G401 (cell line): ENCODE data around the gene MYOM1. TPM values are rescaled to one million over a fixed set of nuclear protein-coding genes. Genes with fewer than 3 reads are reported as not detected.

ENCODE experiments used
- DNase-seq: peaks from one replicate; pipeline ENCODE4 v3.0.0-alpha.2; 2015; ENCODE audit warnings: low spot score
- in situ Hi-C: cut with HindIII; loops from 2 replicates; pipeline ENCODE4 v1.10.0; 2016; ENCODE audit warnings: low sequenced_read_pairs, mixed read lengths
- total RNA-seq: library from RNA; depleted of rRNA; stranded (reverse); fragments of >200 nt; shearing (Covaris generic); gene quantifications from 2 replicates; pipeline ENCODE4 v1.2.3, GENCODE V29; 2014

The MYOM1 gene
- total RNA-seq, 1 experiment from 2014 or later = 0.17 TPM

- DNase-seq = no peak
- in situ Hi-C loops = no loop called here
Measured at GRCh38 chr18:3251249-3251962, 31.6 kb upstream of the MYOM1 start.

GRCh38 chr18:3250237-3251107 is 30.7 kb upstream of the MYOM1 start:
- in situ Hi-C loops = no loop called here

DNA sequence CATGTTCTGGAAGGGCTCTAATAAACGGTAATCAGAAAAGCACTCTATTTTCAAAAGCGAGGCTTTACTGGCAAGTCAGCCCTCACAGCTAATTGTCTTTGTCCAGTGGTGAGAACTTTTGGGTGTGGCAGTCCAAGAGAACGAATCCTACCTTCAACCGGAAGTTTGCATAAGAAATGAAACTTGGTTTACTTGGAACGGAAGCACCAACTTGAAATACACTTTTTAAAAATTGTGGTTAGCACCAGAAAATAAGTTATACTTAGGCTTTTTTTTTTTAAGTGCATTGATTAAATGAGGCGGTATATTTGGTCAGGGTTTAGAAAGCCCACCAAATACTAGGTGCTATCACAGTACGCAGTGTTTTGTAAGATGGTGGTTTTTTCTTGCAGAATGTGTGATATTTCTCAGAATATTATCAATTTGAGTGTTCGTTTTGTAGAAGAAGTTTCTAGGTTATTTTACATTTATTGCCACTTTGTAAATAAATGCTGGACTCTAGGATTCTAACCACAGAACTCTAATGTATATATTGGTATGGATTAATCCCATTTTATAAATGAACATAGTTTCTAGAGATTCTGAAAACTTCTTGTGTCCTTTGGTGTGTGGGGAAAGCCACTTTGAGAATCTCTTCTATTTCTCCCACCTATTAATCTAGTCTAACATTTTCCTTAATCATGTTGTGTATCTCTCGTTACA is 29.0 kb upstream of the MYOM1 start:
- DNase-seq = no peak
- in situ Hi-C loops = no loop called here

More at GRCh38 chr18:3250237-3251107, 30.7 kb upstream of the MYOM1 start:
- no peak for DNase-seq

DNA sequence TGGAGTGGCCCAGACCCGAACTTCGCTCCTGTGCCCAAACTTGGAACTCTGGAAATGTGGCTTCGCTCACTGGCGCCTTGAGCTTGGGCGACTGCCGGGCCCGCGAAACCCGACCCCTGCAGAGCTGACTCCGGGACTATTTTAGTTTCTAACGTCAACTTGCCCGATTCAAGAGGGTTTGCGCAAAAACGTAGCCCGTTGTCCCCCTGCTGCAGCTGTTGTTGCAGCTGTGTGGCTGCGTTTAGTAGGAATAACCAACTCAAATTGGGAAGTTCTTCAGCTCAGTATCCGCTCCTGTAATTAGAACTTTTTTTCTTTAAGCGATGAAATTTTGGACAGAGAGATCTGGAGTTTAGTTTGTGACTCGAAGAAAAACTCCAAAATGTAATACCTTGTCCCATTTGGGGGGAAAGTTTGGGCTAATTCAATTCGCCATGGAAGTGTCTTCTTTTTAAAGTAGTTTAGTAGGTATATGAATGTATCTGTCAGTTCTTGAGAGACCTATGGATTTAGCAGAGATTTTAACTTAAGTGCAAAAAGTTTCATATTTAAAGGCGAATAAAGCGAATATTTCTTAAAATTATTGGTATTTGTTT is 28.4 kb upstream of the MYOM1 start:
- in situ Hi-C loops = no loop called here
- peak; percentile 18 for DNase-seq

GRCh38 chr18:3247240-3248061 is 27.7 kb upstream of the MYOM1 start, which contains the start of gene MYL12A:
TSS of gene MYL12A (plus strand) at chr18:3247801. CDS start at chr18:3253248, 5,447 bp downstream.
- in situ Hi-C loops = no loop called here
- peak; percentile 96 for DNase-seq

DNA sequence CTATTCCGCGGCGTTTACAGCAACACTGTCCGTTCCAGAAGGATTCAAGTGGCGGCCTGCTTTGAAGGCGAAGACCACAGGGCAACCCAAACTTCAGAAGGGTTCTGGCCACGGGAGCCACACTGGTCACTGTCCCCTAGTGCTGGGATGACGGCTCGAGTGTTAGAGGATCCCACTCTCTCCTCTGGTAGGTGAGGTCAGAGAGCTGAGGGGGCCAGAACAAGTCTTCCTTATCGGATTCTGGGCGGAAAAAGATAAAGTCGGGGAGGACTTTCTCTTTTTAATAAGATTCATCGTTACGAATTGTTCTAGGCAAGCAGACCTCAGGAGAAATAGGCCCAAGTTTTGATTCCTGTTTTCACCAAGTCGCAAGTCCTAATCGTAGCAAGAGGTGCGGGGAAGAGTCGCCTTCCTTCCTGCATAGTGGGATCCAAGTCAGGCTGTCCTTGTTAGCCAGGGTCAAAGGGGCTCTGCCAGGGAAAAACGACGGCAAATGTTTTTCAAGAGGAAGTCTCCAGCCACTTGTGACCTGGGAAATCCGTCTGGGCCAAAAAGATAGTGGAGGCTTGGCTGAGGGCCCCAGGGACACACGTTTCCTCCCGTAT is 27.0 kb upstream of the MYOM1 start:
- no peak for DNase-seq
- in situ Hi-C loops = no loop called here

GRCh38 chr18:3245853-3246634 is 26.3 kb upstream of the MYOM1 start:
- DNase-seq = peak; percentile 87
- in situ Hi-C loops = no loop called here

- DNase-seq = no peak
- in situ Hi-C loops = no loop called here
Measured at GRCh38 chr18:3245185-3245564, 25.4 kb upstream of the MYOM1 start.

DNA sequence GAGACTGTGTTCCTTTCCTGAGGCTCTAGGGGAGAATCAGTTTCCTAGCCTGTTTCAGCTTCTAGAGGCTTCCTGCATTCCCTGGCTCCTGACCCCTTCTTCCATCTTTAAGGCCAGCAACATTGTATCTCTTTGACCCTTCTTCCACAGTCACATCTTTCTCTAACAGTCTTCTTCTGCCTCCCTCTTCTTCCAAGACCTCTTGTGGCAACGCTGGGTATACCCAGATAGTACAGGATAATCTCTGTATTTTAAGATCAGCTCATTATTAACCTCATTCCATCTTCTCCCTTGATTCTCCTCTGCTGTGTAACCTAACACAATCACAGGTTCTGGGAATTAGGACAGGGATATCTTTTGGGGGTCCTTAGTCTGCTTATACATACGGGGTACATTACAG is 19.0 kb upstream of the MYOM1 start:
- in situ Hi-C loops = no loop called here
- DNase-seq = no peak

DNA sequence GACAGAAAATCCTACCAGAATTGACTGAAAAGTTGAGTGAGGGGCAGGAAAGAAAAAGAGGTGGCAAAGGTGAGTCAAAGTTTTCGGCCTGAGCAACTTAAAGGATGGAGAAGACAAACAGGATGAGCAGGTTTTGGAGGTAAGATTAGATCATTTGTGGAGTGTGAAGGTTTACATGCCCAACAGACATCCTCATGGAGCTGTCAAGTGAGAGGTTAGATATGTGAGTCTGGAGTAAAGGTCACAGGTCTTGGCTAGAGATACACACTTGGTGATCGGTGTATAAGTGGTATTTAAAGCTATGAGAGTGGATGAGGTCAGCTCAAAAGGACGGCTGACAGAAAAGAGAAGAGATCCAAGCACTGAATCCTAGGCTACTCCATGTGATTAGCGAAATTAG is 16.7 kb upstream of the MYOM1 start:
- DNase-seq = no peak
- in situ Hi-C loops = no loop called here

GRCh38 chr18:3235846-3236245 is 16.1 kb upstream of the MYOM1 start:
- in situ Hi-C loops = no loop called here
- DNase-seq = no peak

- in situ Hi-C loops = no loop called here
Measured at GRCh38 chr18:3234457-3234856, 14.7 kb upstream of the MYOM1 start.

DNA sequence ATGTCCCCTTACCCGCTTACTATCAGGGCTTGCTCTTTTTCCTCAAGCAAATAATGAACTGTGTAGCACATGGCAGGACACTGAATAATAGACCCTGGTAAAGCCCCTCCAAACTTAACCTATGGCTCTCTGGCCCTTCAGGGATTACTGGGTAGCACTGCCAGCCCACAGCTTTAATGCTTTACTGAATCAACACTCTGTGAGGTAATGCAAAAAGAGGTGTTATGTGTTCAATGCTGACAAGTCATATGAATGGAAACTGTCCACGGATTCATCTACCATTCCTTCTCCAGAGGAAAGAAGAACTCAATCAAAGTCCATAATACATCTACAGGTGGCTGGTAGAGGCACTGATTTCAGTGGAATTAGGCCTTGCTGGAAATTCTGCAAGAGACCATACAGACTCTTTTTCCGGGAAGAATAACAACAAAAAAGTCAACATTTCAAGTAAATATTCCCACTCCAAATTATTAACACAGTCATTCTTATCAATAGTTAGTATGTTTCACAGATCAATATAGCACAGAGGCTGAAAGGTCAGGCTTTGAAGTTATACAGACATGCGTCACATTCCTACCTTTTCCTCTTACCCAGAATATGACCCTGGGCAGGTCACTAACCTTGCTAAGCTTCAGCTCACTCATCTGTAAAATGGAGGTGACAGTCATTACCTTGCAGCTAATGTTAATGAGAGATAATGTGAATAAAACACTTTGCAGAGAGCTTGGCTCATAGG is 13.8 kb upstream of the MYOM1 start:
- in situ Hi-C loops = no loop called here
- no peak for DNase-seq

More at GRCh38 chr18:3234457-3234856, 14.7 kb upstream of the MYOM1 start:
- DNase-seq = no peak

DNA sequence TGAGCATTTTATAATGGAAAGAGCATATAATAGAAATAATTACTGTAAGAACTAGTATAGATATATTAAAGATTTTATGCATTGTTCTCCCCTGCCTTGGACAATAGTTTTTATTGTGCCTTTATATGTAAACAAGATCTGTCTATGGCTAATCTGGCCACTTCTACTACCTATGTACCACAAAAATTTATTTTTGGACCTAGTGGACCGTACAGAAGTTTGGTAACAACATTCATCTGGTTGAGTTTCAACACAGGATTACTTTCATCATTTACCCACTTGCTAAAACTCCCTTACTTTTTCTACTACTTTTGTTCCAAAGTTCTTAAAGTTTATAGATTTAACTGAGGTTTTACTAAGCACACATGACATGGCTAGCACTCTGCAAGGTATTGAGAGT is 13.2 kb upstream of the MYOM1 start:
- DNase-seq = no peak
- in situ Hi-C loops = no loop called here

GRCh38 chr18:3230401-3231334 is 10.9 kb upstream of the MYOM1 start:
- no peak for DNase-seq
- in situ Hi-C loops = no loop called here

- in situ Hi-C loops = no loop called here
- no peak for DNase-seq
Measured at GRCh38 chr18:3226048-3226447, 6.3 kb upstream of the MYOM1 start.
